K562 (cell line): ENCODE data around the gene AP1AR. TPM values are rescaled to one million over a fixed set of nuclear protein-coding genes. Genes with fewer than 3 reads are reported as not detected.

Source experiments
- ATAC-seq: fragments of 200-7000 bp; cut with Tn5 transposase; 3 replicates; pipeline ENCODE4 v1.9.1; 2020; ENCODE audit warnings: moderate library complexity
- BruUV-seq: library from RNA; stranded (reverse); fragments of 400-500 nt; replicated peaks from 2 replicates; lab custom pipeline; 2021; lab: Mats Ljungman, UMichigan
- CTCF ChIA-PET: fragments of 300-600 bp; formaldehyde crosslinking; extraction: SDS; loops from one replicate; lab custom pipeline; 2021; ENCODE audit warnings: low intra/inter-chr PET ratio; lab: Yijun Ruan, JAX
- POLR2A ChIA-PET: fragments of 300-600, 350-650 bp; sonication (Branson Sonifier 250); formaldehyde crosslinking; extraction: SDS; loops from one replicate; lab custom pipeline; 2021; ENCODE audit warnings: antibody characterized with exemption, inconsistent platforms; lab: Yijun Ruan, JAX
- DNase-seq, 4 experiments: peaks; one replicate each; pipeline versions ENCODE4 v3.0.0 to v3.0.0-alpha.2; 2011 to 2018; ENCODE audit warnings: low spot score in 3 of 4, mixed read lengths in 3 of 4; ENCODE audit errors: extremely low read depth in 1 of 4
- FAIRE-seq: peaks from 2 replicates; lab custom pipeline; 2011; peaks lifted over from hg19 to GRCh38; lab: Jason Lieb, UNC
- H2AFZ ChIP-seq: 2 replicates; pipeline ENCODE4 v1.6.0; 2011; ENCODE audit warnings: low read depth, low read length, control low read depth, inconsistent platforms
- H3K27ac ChIP-seq: fragments of 200-600 bp; 3 replicates; pipeline ENCODE4 v1.8.0; 2011; ENCODE audit warnings: low read depth, mild to moderate bottlenecking, control low read depth, inconsistent platforms, low read length, moderate library complexity, mixed read lengths; ENCODE audit errors: extremely low read depth
- H3K27me3 ChIP-seq, 2 experiments: fragments of 300-600 bp in 1 of 2; 2 replicates in 1 of 2; 3 replicates in 1 of 2; pipeline versions ENCODE4 v1.6.0 to v1.8.0; 2011; ENCODE audit warnings: inconsistent platforms in 2 of 2, low read length in 2 of 2, mild to moderate bottlenecking in 1 of 2, mixed read lengths in 1 of 2, moderate library complexity in 1 of 2; ENCODE audit not compliant: control insufficient read depth in 2 of 2, insufficient read depth in 2 of 2
- H3K36me3 ChIP-seq: fragments of 300-600 bp; 3 replicates; pipeline ENCODE4 v1.8.0; 2011; ENCODE audit warnings: mild to moderate bottlenecking, low read length, inconsistent platforms; ENCODE audit not compliant: control insufficient read depth, insufficient read depth
- H3K4me1 ChIP-seq, 2 experiments: fragments of 200-600 bp in 1 of 2; replicated peaks in 1 of 2; 2 replicates in 1 of 2; 3 replicates in 1 of 2; pipeline versions ENCODE4 v1.5.1 to v1.8.0; 2011; ENCODE audit warnings: inconsistent platforms in 2 of 2, low read length in 2 of 2, mild to moderate bottlenecking in 1 of 2, mixed read lengths in 1 of 2, moderate library complexity in 1 of 2; ENCODE audit not compliant: control insufficient read depth in 2 of 2, insufficient read depth in 2 of 2
- H3K4me2 ChIP-seq: 2 replicates; pipeline ENCODE4 v1.6.1; 2011; ENCODE audit warnings: low read length, control low read depth, inconsistent platforms, mixed read lengths; ENCODE audit not compliant: insufficient read depth
- H3K4me3 ChIP-seq: fragments of 200-600 bp; sonication (generic), shearing (Covaris generic); 2 replicates; pipeline ENCODE4 v1.5.1; 2016; ENCODE audit warnings: control low read depth, inconsistent platforms
- H3K79me2 ChIP-seq: fragments of 200-600 bp; 3 replicates; pipeline ENCODE4 v1.8.0; 2011; ENCODE audit warnings: low read length, inconsistent platforms; ENCODE audit not compliant: control insufficient read depth, insufficient read depth
- H3K9ac ChIP-seq, 2 experiments: 2 replicates each; pipeline versions ENCODE4 v1.6.0 to v1.6.1; 2011; ENCODE audit warnings: low read depth in 2 of 2, low read length in 2 of 2, control low read depth in 1 of 2, inconsistent platforms in 1 of 2, mild to moderate bottlenecking in 1 of 2, mixed read lengths in 1 of 2; ENCODE audit not compliant: insufficient read depth in 1 of 2
- H3K9me1 ChIP-seq: one replicate; pipeline ENCODE4 v1.6.0; 2011; ENCODE audit warnings: inconsistent platforms, mild to moderate bottlenecking, low read length, moderate library complexity; ENCODE audit not compliant: control insufficient read depth, insufficient read depth
- H3K9me3 ChIP-seq: replicated peaks from 2 replicates; pipeline ENCODE4 v1.5.1; 2011; ENCODE audit warnings: low read depth, low read length, inconsistent platforms; ENCODE audit not compliant: control insufficient read depth, insufficient read depth
- H4K20me1 ChIP-seq: replicated peaks from 2 replicates; pipeline ENCODE4 v1.6.1; 2011; ENCODE audit warnings: low read length, inconsistent platforms, mixed read lengths; ENCODE audit not compliant: control insufficient read depth, insufficient read depth
- ADNP ChIP-seq: fragments of 200-800 bp; sonication (Bioruptor generic); IDR thresholded peaks from 2 replicates; pipeline ENCODE4 v1.6.1; 2016; ENCODE audit warnings: missing genetic modification characterization, missing compliant biosample characterization
- BDP1 ChIP-seq: IDR thresholded peaks from 3 replicates; pipeline ENCODE4 v1.6.1; 2011; ENCODE audit not compliant: insufficient read length, insufficient read depth
- ERF ChIP-seq: fragments of 450-650 bp; formaldehyde crosslinking; IDR thresholded peaks from 2 replicates; pipeline ENCODE4 v1.4.0; 2020; ENCODE audit warnings: mild to moderate bottlenecking, mixed read lengths
- ETV1 ChIP-seq: fragments of 450-650 bp; conservative IDR thresholded peaks from 2 replicates; pipeline ENCODE4 v1.6.1; 2016; ENCODE audit warnings: missing genetic modification characterization, control low read depth, low read depth, missing compliant biosample characterization
- FOXA1 ChIP-seq: fragments of 450-650 bp; IDR thresholded peaks from 2 replicates; pipeline ENCODE4 v1.6.1; 2016; ENCODE audit warnings: mild to moderate bottlenecking, borderline replicate concordance
- FOXP1 ChIP-seq: sonication (generic); formaldehyde crosslinking; IDR thresholded peaks from 2 replicates; pipeline ENCODE4 v1.8.0; 2022; ENCODE audit warnings: mild to moderate bottlenecking, missing genetic modification reagents
- GTF2F1 ChIP-seq: IDR thresholded peaks from 2 replicates; pipeline ENCODE4 v1.6.1; 2011; ENCODE audit warnings: low read depth, low read length, improper control_type of control experiment
- HMG20A ChIP-seq: fragments of 450-650 bp; formaldehyde crosslinking; conservative IDR thresholded peaks from 2 replicates; pipeline ENCODE4 v1.4.0; 2020; ENCODE audit warnings: mild to moderate bottlenecking, mixed read lengths
- NFXL1 ChIP-seq: fragments of 450-650 bp; formaldehyde crosslinking; IDR thresholded peaks from 2 replicates; pipeline ENCODE4 v1.4.0; 2021; ENCODE audit warnings: mild to moderate bottlenecking
- NFYB ChIP-seq: IDR thresholded peaks from 2 replicates; pipeline ENCODE4 v1.6.1; 2011; ENCODE audit warnings: mild to moderate bottlenecking, moderate library complexity; ENCODE audit not compliant: insufficient read length; ENCODE audit errors: extremely low read depth
- PRMT5 ChIP-seq: sonication (generic); formaldehyde crosslinking; IDR thresholded peaks from 2 replicates; pipeline ENCODE4 v1.5.0; 2020; ENCODE audit warnings: missing genetic modification reagents
- RBM39 ChIP-seq: fragments of 200-400 bp; formaldehyde crosslinking; optimal IDR thresholded peaks from 2 replicates; pipeline ENCODE3; 2018; ENCODE audit warnings: low read depth, low read length
- SP1 ChIP-seq: sonication (generic); formaldehyde crosslinking; IDR thresholded peaks from 2 replicates; pipeline ENCODE4 v1.8.1; 2022; ENCODE audit warnings: mild to moderate bottlenecking, missing genetic modification reagents
- ZNF431 ChIP-seq: sonication (generic); formaldehyde crosslinking; IDR thresholded peaks from 2 replicates; pipeline ENCODE4 v1.8.0; 2022; ENCODE audit warnings: mild to moderate bottlenecking, missing genetic modification reagents
- ZNF583 ChIP-seq: fragments of 250-450 bp; sonication (Bioruptor Pico); IDR thresholded peaks from 2 replicates; pipeline ENCODE4 v1.4.0; 2020
- ZNF584 ChIP-seq: fragments of 200-800 bp; sonication (Bioruptor generic); IDR thresholded peaks from 2 replicates; pipeline ENCODE4 v1.6.1; 2016; ENCODE audit warnings: low read depth, mild to moderate bottlenecking, missing genetic modification characterization, missing compliant biosample characterization
- WGBS: fragments of 100-300 bp; shearing (Covaris generic); methylation state at CpG from one replicate; pipeline ENCODE4 v1.1.6; 2016; ENCODE audit warnings: low coverage, mixed read lengths; ENCODE audit not compliant: insufficient coverage; ENCODE audit errors: missing lambda C conversion rate; 5-methylcytosine and 5-hydroxymethylcytosine counted together
- in situ Hi-C: fragments of 300-500 bp; cut with MboI; formaldehyde crosslinking; loops from 4 replicates; pipeline ENCODE4 v1.15.0; 2018; ENCODE audit warnings: inconsistent platforms, mixed read lengths
- intact Hi-C: fragments of 100-400 bp; cut with micrococcal nuclease; formaldehyde crosslinking; loops from 2 replicates; pipeline ENCODE4 v1.14.2; 2022
- polyA plus RNA-seq, 8 experiments: library from polyadenylated mRNA; depleted of rRNA in 4 of 8; stranded (reverse) in 5 of 8; unstranded in 3 of 8; fragments of >200 nt; fragmentation: Nextera tagmentation in 2 of 8; fragmentation: Illumina TruSeq in 1 of 8; extraction: Ambion mirVana in 2 of 8; extraction: Trizol in 1 of 8; gene quantifications; 2 replicates each; pipeline versions ENCODE4 v1.2.1 to v1.2.3, GENCODE V29; 2011 to 2014; ENCODE audit warnings: inconsistent platforms in 1 of 8, missing spikeins in 1 of 8
- total RNA-seq, 7 experiments: library from RNA; depleted of rRNA in 6 of 7; stranded (reverse); fragments of >200 nt in 6 of 7; fragmentation: Illumina TruSeq in 2 of 7; extraction: Trizol in 2 of 7; gene quantifications; 2 replicates each; pipeline versions ENCODE4 v1.2.1 to v1.2.3, GENCODE V29; 2011 to 2021; ENCODE audit warnings: low replicate concordance in 1 of 7
- TF ChIP-seq, protein P1 (sequence below): fragments of 450-650 bp; formaldehyde crosslinking; IDR thresholded peaks from 2 replicates; pipeline ENCODE4 v1.4.0; 2020; ENCODE audit warnings: mild to moderate bottlenecking, moderate library complexity
- TF ChIP-seq, protein P2 (sequence below): sonication (generic); formaldehyde crosslinking; IDR thresholded peaks from 2 replicates; pipeline ENCODE4 v1.8.1; 2022; ENCODE audit warnings: missing genetic modification reagents

Gene AP1AR
- total and polyA plus RNA-seq, 9 of the 15 experiments (the other 6 are each of a cell fraction or from before 2014, with no cell fraction given): 2.6 to 20.7 (median 12.2) TPM

DNA sequence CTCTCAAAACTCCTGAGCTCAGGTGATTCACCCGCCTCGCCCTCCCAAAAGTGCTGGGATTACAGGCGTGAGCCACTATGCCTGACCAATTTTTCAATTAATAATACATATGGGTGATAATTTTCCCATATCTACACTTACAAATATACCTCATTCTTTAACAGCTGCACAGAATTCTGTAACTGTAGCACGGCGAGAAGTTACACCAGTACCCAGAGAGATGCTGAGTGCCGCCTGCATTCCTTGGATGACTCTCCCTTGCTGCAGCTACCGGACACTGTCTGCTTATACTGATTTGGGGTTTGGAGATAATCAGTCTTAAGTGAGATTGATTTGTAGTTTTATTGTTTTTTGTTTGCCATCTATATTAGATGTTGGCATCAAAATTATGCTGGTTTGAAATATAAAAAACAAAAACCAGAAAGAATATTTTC lies 48.3 kb downstream of the AP1AR start:
- ATAC-seq: no peak

More for the DNA sequence above, 48.3 kb downstream of the AP1AR start:
- Histone ChIP-seq H3K27me3 (no peaks in the 10 kb centered on the region), H3K9me1 (no peaks in the 10 kb centered on the region), H3K9me3 (no peaks in the 10 kb centered on the region), H2AFZ (no peak overlapping the region), H3K9ac (no peak overlapping the region), H3K4me2 (no peak overlapping the region), H3K4me3 (no peak overlapping the region), H3K36me3 (peaks cover 11% of the 10 kb centered on the region; the same call in 2 of the 3 replicates), H3K79me2 (peaks cover 10% of the 10 kb centered on the region; the same call in 2 of the 3 replicates), H4K20me1 (peaks cover 4% of the 10 kb centered on the region; the same call in 1 of the 2 replicates), H3K4me1 (0 out of 5 replicates have a peak, but pooled peaks cover 0 to 7% of the 10 kb centered on the region in 2 experiments), H3K27ac (no peak overlapping the region)
- ChIA-PET POLR2A (no interaction called here), CTCF (no interaction called here)
- TF ChIP-seq NFXL1 (no peak), SP1 (no peak), HMG20A (CRISPR knock-in tag) (no peak), ETV1 (no peak), FOXP1 (CRISPR knock-in tag) (no peak), ERF (CRISPR knock-in tag) (no peak), BDP1 (no peak), FOXA1 (no peak), ZNF431 (CRISPR knock-in tag) (no peak), NFYB (no peak), GTF2F1 (no peak), PRMT5 (no peak), ZNF584 (no peak), ZNF583 (CRISPR knock-in tag) (no peak), RBM39 (no peak), ADNP (no peak)
- TF ChIP-seq, protein P1, sequence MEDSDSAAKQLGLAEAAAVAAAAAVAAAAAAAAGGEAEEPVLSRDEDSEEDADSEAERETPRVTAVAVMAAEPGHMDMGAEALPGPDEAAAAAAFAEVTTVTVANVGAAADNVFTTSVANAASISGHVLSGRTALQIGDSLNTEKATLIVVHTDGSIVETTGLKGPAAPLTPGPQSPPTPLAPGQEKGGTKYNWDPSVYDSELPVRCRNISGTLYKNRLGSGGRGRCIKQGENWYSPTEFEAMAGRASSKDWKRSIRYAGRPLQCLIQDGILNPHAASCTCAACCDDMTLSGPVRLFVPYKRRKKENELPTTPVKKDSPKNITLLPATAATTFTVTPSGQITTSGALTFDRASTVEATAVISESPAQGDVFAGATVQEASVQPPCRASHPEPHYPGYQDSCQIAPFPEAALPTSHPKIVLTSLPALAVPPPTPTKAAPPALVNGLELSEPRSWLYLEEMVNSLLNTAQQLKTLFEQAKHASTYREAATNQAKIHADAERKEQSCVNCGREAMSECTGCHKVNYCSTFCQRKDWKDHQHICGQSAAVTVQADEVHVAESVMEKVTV (CRISPR knock-in tag): no peak
- TF ChIP-seq, protein P2, sequence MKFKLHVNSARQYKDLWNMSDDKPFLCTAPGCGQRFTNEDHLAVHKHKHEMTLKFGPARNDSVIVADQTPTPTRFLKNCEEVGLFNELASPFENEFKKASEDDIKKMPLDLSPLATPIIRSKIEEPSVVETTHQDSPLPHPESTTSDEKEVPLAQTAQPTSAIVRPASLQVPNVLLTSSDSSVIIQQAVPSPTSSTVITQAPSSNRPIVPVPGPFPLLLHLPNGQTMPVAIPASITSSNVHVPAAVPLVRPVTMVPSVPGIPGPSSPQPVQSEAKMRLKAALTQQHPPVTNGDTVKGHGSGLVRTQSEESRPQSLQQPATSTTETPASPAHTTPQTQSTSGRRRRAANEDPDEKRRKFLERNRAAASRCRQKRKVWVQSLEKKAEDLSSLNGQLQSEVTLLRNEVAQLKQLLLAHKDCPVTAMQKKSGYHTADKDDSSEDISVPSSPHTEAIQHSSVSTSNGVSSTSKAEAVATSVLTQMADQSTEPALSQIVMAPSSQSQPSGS: no peak
- no TSS peak for BruUV-seq
- in situ Hi-C loops (no loop called here), intact Hi-C loops (no loop called here)
- 90% methylated on average over 7 of the region's 7 CpGs for WGBS
- FAIRE-seq: no peak
- DNase-seq: no peak
